GM13977 (cell line): ENCODE results near the gene IKZF3.

Experiments
- DNase-seq: peaks from one replicate; pipeline ENCODE4 v3.0.0; 2012; ENCODE audit warnings: low spot score
- in situ Hi-C: fragments of 300-500 bp; cut with MboI; formaldehyde crosslinking; loops from one replicate; pipeline ENCODE4 v1.12.0; 2022; ENCODE audit warnings: low sequenced_read_pairs, low pct_unique_long_range_greater_than_20kb, mixed read lengths, inconsistent platforms; ENCODE audit not compliant: unreplicated experiment
- TF ChIP-seq, protein P1 (sequence below): IDR thresholded peaks from 2 replicates; pipeline ENCODE4 v1.5.1; 2012; ENCODE audit warnings: mild to moderate bottlenecking, control low read depth; ENCODE audit not compliant: insufficient read depth; ENCODE audit errors: extremely low read depth, missing control alignments

Gene IKZF3

DNA sequence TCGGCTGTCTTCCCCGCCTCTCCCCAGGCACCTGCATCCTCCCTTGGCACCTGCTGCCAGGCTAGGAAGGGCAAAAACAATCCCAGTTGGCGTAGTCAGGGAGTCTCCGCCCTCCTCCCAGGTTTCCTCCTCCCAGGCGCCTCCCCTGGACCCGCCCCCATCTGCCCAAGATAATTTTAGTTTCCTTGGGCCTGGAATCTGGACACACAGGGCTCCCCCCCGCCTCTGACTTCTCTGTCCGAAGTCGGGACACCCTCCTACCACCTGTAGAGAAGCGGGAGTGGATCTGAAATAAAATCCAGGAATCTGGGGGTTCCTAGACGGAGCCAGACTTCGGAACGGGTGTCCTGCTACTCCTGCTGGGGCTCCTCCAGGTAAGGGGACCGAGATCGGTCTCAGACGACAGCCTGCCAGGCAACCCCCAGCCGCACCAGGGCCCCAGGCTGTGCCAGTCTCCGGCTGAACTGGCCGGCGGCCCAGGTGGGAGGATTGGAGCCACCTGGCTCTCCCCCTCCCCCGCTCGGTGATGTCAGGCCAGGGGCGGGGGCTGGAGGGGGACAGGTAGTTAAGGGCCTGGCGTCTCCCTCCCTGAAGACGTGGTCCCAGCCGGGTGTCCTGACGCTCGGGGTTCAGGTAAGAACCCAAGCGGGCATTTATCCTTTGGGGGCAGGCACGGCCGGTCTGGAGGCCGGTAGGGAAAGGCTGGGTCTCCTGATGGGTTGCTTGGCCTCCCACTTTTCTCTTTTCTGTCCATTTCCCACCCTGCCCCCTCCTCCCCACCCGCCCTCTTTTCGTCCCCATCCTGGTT is 126.1 kb downstream of the IKZF3 start, which contains the start of gene GRB7:
GRB7 (plus strand) TSS at position 179 of the 808 bp plus-strand sequence. CDS start 4,364 bp downstream, outside the sequence.
- no peak for DNase-seq
- in situ Hi-C loops = no loop called here
- TF ChIP-seq, protein P1, sequence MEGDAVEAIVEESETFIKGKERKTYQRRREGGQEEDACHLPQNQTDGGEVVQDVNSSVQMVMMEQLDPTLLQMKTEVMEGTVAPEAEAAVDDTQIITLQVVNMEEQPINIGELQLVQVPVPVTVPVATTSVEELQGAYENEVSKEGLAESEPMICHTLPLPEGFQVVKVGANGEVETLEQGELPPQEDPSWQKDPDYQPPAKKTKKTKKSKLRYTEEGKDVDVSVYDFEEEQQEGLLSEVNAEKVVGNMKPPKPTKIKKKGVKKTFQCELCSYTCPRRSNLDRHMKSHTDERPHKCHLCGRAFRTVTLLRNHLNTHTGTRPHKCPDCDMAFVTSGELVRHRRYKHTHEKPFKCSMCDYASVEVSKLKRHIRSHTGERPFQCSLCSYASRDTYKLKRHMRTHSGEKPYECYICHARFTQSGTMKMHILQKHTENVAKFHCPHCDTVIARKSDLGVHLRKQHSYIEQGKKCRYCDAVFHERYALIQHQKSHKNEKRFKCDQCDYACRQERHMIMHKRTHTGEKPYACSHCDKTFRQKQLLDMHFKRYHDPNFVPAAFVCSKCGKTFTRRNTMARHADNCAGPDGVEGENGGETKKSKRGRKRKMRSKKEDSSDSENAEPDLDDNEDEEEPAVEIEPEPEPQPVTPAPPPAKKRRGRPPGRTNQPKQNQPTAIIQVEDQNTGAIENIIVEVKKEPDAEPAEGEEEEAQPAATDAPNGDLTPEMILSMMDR = no peak

DNA sequence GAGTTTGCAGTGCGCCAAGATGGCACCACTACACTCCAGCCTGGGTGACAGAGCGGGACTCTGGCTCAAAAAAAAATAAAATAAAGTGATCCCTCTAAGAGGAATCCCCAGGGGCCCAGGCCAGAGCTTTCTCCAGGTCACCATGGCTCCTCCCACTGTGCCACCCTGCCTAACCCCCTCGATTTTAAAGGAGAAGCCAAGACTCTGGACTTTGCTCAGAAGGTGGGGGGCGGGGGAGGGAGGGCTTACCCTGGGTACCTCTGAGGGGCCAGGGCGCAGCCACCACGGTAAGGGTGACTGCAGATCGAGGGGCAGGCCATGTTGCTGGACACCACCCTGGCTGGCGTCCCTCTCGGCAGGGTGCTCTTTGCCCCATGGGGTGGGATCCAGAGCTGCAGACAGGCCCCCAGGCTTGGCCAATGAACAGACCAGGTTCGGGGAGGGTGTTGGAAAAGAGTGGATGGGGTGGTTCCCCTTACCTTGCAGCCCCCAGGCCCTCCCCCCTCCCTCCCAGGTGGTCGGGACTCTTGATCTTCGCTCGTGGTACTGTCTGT is 126.8 kb downstream of the IKZF3 start:
- DNase-seq = no peak
- in situ Hi-C loops = no loop called here
- TF ChIP-seq, protein P1 = no peak

DNA sequence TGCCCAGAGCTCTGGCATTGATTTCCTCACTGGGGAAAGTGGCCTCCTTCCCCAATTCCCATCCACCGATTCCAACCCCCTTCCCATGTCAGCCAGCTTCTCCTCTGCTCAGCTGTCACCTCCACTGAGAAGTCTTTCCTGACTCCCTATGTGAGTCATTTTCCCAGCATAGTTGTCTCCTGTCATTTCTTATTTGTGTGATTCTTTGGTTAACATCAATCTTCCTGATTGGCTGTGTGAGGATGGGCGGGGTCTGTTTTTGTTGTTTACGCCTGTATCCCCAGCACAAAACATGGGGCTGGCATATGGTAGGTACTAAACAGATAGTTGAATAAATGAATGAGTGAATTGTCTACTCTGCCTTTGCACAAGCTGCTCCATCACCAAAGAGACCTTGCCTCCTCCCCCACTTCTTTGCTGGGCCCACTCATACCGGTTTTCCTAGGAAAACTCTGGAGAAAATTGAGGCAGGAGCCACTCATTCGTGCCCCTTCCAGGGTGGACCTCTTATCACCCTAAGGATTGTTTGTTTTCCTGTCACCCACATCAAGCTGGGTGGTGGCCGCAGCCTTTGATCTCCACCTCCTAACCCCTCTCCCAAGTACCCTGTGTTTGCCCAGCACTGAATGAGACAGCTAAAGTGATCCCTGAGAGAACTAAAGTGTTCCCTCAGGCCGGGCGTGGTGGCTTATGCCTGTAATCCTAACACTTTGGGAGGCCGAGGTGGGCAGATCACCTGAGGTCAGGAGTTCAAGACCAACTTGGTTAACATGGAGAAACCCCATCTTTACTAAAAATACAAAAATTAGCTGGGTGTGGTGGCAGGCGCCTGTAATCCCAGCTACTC is 127.6 kb downstream of the IKZF3 start:
- in situ Hi-C loops = no loop called here
- no peak for DNase-seq
- TF ChIP-seq, protein P1 = no peak

DNA sequence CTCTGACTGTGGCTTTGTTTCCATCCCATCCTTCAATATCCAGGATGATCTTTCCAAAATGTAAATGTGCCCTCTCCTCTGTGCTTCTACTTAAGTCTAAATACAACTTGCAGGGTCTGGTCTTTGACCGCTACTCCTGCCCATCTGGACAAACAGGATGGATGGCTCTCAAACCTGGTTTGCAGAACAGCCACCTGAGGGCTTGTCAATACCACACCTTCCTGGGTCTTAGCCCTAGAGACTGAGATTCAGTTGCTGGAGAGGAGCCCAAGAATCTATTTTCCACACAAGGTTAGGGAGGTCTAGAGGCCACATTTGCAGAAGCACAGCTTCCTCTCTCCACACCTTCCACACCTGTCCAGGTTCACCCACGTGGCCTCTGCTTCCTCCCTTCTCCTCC is 128.2 kb downstream of the IKZF3 start:
- no peak for DNase-seq
- TF ChIP-seq, protein P1 = no peak
- in situ Hi-C loops = no loop called here

GRCh38 chr17:39732586-39732985 is 131.5 kb downstream of the IKZF3 start:
- TF ChIP-seq, protein P1 = no peak
- in situ Hi-C loops = no loop called here
- DNase-seq = no peak

GRCh38 chr17:39730095-39730921 is 133.8 kb downstream of the IKZF3 start, which contains the start of gene MIEN1:
Gene MIEN1 (minus strand): TSS chr17:39730532. CDS start chr17:39730495, 37 bp downstream.
- in situ Hi-C loops = no loop called here
- TF ChIP-seq, protein P1 = peak; percentile 74
- peak; percentile 99 for DNase-seq
